ENCODE results near the gene ELK3. TPM values are rescaled to one million over a fixed set of nuclear protein-coding genes. Genes with fewer than 3 reads are reported as not detected.
"Not testable (repeated sequence)": the region's sequence is repeated elsewhere in the genome, so short reads cannot be mapped to it uniquely, and the experiment has no call there.

The ELK3 gene
- total RNA-seq, 1 donor from 2014 or later, result 60.8 TPM

DNA sequence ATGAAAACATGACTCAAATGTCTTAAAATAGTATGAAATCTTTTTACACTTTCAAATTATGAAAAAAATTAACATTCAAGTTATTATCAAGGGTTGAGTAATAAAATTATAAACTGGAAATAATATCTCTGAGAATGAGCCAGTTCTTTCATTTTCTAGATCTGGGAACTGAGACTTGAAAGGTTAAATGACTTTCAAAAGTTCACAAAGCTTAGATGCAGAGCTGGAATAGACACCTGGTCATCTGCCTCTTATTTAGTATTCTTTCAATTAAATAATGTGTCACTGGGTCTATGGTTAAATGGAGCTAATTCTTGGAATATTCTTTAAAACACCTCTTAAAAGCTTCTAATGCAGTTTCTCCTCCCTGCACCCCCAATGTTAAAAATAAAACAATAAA is 119.4 kb downstream of the ELK3 start:
- Mint-ChIP-seq H3K27me3 (no peaks in the 10 kb centered on the region), H3K4me3 (no peak overlapping the region), H3K4me1 (peaks cover 18% of the 10 kb centered on the region), H3K9me3 (no peaks in the 10 kb centered on the region), H3K27ac (no peak overlapping the region), H3K36me3 (ENCODE audit: low read depth) (peaks cover 24% of the 10 kb centered on the region)
- ATAC-seq (ENCODE audit: low read depth) (no peak), DNase-seq (no peak)
- CTCF ChIA-PET, result interaction anchor here (1.1 to 1.6 kb wide), 2 partner anchors 14 to 86 kb away, joined by 4 read pairs; partner anchors contain the start of gene CDK17
- POLR2A ChIA-PET, result interaction anchor here (1.0 kb wide), 1 partner anchor 86 kb away, joined by 4 read pairs; no protein-coding TSS in a partner anchor
- intact Hi-C loops (cut with micrococcal nuclease), result no loop called here
- TF ChIP-seq CTCF (IDR thresholded peaks at IDR 0.05), result no peak

GRCh38 chr12:96314723-96315122 is 120.5 kb downstream of the ELK3 start:
- H3K4me1 Mint-ChIP-seq, result peaks cover 18% of the 10 kb centered on the region
- CTCF ChIA-PET, result no interaction called here
- ATAC-seq (ENCODE audit: low read depth) (no peak), DNase-seq (no peak)
- no peak overlapping the region for H3K27ac Mint-ChIP-seq
- intact Hi-C loops (cut with micrococcal nuclease), result no loop called here
- no peaks in the 10 kb centered on the region for H3K27me3 Mint-ChIP-seq
- no peaks in the 10 kb centered on the region for H3K9me3 Mint-ChIP-seq
- TF ChIP-seq CTCF (IDR thresholded peaks at IDR 0.05), result no peak
- POLR2A ChIA-PET, result interaction anchor here (1.0 kb wide), 1 partner anchor 85 kb away, joined by 4 read pairs; no protein-coding TSS in a partner anchor
- H3K4me3 Mint-ChIP-seq, result no peak overlapping the region
- peaks cover 16% of the 10 kb centered on the region for H3K36me3 Mint-ChIP-seq (ENCODE audit: low read depth)

GRCh38 chr12:96315741-96316481 is 121.7 kb downstream of the ELK3 start:
- H3K9me3 Mint-ChIP-seq; H3K36me3 Mint-ChIP-seq (ENCODE audit: low read depth); H3K27me3 Mint-ChIP-seq; DNase-seq; intact Hi-C loops (cut with micrococcal nuclease): not testable (repeated sequence)
- peak overlapping the region; percentile 69 for H3K27ac Mint-ChIP-seq
- peak overlapping the region; percentile 83 for H3K4me3 Mint-ChIP-seq
- POLR2A ChIA-PET, result interaction anchor here (0.6 kb wide), 1 partner anchor 33 kb away, joined by 3 read pairs; no protein-coding TSS in a partner anchor
- ATAC-seq (ENCODE audit: low read depth), result peak; percentile 34
- CTCF ChIA-PET, result interaction anchor here (0.6 kb wide), 1 partner anchor 79 kb away, joined by 3 read pairs; no protein-coding TSS in a partner anchor
- H3K4me1 Mint-ChIP-seq, result peaks cover 18% of the 10 kb centered on the region

DNA sequence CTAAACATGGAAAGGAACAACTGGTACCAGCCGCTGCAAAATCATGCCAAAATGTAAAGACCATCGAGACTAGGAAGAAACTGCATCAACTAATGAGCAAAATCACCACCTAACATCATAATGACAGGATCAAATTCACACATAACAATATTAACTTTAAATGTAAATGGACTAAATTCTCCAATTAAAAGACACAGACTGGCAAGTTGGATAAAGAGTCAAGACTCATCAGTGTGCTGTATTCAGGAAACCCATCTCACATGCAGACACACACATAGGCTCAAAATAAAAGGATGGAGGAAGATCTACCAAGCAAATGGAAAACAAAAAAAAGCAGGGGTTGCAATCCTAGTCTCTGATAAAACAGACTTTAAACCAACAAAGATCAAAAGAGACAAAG is 123.6 kb downstream of the ELK3 start:
- DNase-seq; H3K4me3 Mint-ChIP-seq; H3K9me3 Mint-ChIP-seq; ATAC-seq (ENCODE audit: low read depth); CTCF ChIA-PET; intact Hi-C loops (cut with micrococcal nuclease); H3K27ac Mint-ChIP-seq; H3K27me3 Mint-ChIP-seq; POLR2A ChIA-PET: not testable (repeated sequence)
- H3K36me3 Mint-ChIP-seq (ENCODE audit: low read depth), result peaks cover 16% of the 10 kb centered on the region
- peaks cover 18% of the 10 kb centered on the region for H3K4me1 Mint-ChIP-seq

Other genes with a start within 250 kb of the ELK3 start
- gene HAL, start 198.0 kb upstream of the ELK3 start, total RNA-seq, result 0.66 and 2.5 TPM in 2 replicates
- gene LTA4H, start 158.8 kb upstream of the ELK3 start, total RNA-seq, result 119 and 124 TPM in 2 replicates
- gene CDK17, start 206.1 kb downstream of the ELK3 start, total RNA-seq, result 52.1 and 57.3 TPM in 2 replicates

Measured in activated B cell treated with CpG ODN at 0.5 μM for 24 hours (primary cell).